Activated CD4-positive, alpha-beta memory T cell treated with anti-CD3 and anti-CD28 coated beads for 36 hours (primary cell): ENCODE data around the gene ARID1B. TPM values are rescaled to one million over a fixed set of nuclear protein-coding genes. Genes with fewer than 3 reads are reported as not detected.
A peak's percentile ranks its signal among the peaks of the same experiment; 100 is the strongest.

Experiments
- CTCF ChIA-PET: fragments of 350-600 bp; sonication (Branson Sonifier 250); formaldehyde crosslinking; loops from one replicate; lab custom pipeline; 2021; ENCODE audit warnings: antibody characterized with exemption, inconsistent platforms; lab: Charles Lee
- POLR2A ChIA-PET: fragments of 350-600 bp; sonication (Branson Sonifier 250); formaldehyde crosslinking; loops from one replicate; lab custom pipeline; 2021; ENCODE audit warnings: antibody characterized with exemption; lab: Charles Lee
- DNase-seq: peaks from one replicate; pipeline ENCODE4 v3.0.0-alpha.2; 2020
- H3K27ac Mint-ChIP-seq: one replicate; pipeline ENCODE4 v1.8.0; 2021; ENCODE audit warnings: mixed read lengths
- H3K27me3 Mint-ChIP-seq: one replicate; pipeline ENCODE4 v1.8.0; 2021; ENCODE audit warnings: mixed read lengths
- H3K36me3 Mint-ChIP-seq: one replicate; pipeline ENCODE4 v1.8.0; 2021; ENCODE audit warnings: mixed read lengths
- H3K4me1 Mint-ChIP-seq: one replicate; pipeline ENCODE4 v1.8.0; 2021; ENCODE audit warnings: low read depth, mixed read lengths
- H3K4me3 Mint-ChIP-seq: one replicate; pipeline ENCODE4 v1.8.0; 2021; ENCODE audit warnings: mild to moderate bottlenecking, mixed read lengths
- H3K9me3 Mint-ChIP-seq: one replicate; pipeline ENCODE4 v1.8.0; 2021; ENCODE audit warnings: mixed read lengths
- intact Hi-C: fragments of 100-400 bp; cut with micrococcal nuclease; formaldehyde crosslinking; loops from one replicate; pipeline ENCODE4 v1.15.1; 2023
- total RNA-seq, 2 experiments: library from RNA; stranded (reverse); gene quantifications; one replicate each; pipeline ENCODE4 v1.2.3, GENCODE V29; 2021

The ARID1B gene
- total RNA-seq, 2 experiments from 2014 or later: 39.0 to 41.5 TPM

- CTCF ChIA-PET: no interaction called here
- H3K4me3 Mint-ChIP-seq: no peak overlapping the region
- intact Hi-C loops: no loop called here
- no peak overlapping the region for H3K27ac Mint-ChIP-seq
- POLR2A ChIA-PET: no interaction called here
- no peaks in the 10 kb centered on the region for H3K27me3 Mint-ChIP-seq
- no peaks in the 10 kb centered on the region for H3K9me3 Mint-ChIP-seq
- peaks cover 21% of the 10 kb centered on the region for H3K4me1 Mint-ChIP-seq
- H3K36me3 Mint-ChIP-seq: no peaks in the 10 kb centered on the region
- DNase-seq: no peak
Observed at GRCh38 chr6:156998794-156999330, 221.7 kb downstream of the ARID1B start.

GRCh38 chr6:156999762-157000161 is 222.6 kb downstream of the ARID1B start:
- Mint-ChIP-seq H3K4me3 (no peak overlapping the region), H3K9me3 (no peaks in the 10 kb centered on the region), H3K36me3 (no peaks in the 10 kb centered on the region), H3K4me1 (peaks cover 21% of the 10 kb centered on the region), H3K27ac (no peak overlapping the region), H3K27me3 (no peaks in the 10 kb centered on the region)
- DNase-seq: no peak
- intact Hi-C loops: no loop called here
- ChIA-PET CTCF (no interaction called here), POLR2A (no interaction called here)

- ChIA-PET POLR2A (interaction anchor here (1.2 kb wide), 1 partner anchor 20 kb away, joined by 3 read pairs; no protein-coding TSS in a partner anchor), CTCF (no interaction called here)
- no peaks in the 10 kb centered on the region for H3K36me3 Mint-ChIP-seq
- no peak for DNase-seq
- peaks cover 21% of the 10 kb centered on the region for H3K4me1 Mint-ChIP-seq
- no peak overlapping the region for H3K4me3 Mint-ChIP-seq
- intact Hi-C loops: no loop called here
- no peak overlapping the region for H3K27ac Mint-ChIP-seq
- no peaks in the 10 kb centered on the region for H3K9me3 Mint-ChIP-seq
- H3K27me3 Mint-ChIP-seq: no peaks in the 10 kb centered on the region
Observed at GRCh38 chr6:157001716-157002115, 224.5 kb downstream of the ARID1B start.

GRCh38 chr6:157002774-157003173 is 225.6 kb downstream of the ARID1B start:
- POLR2A ChIA-PET: no interaction called here
- intact Hi-C loops: no loop called here
- Mint-ChIP-seq H3K9me3 (no peaks in the 10 kb centered on the region), H3K27ac (no peak overlapping the region), H3K4me3 (no peak overlapping the region), H3K36me3 (no peaks in the 10 kb centered on the region), H3K4me1 (peaks cover 24% of the 10 kb centered on the region), H3K27me3 (no peaks in the 10 kb centered on the region)
- CTCF ChIA-PET: no interaction called here
- no peak for DNase-seq

GRCh38 chr6:157005940-157006339 is 228.8 kb downstream of the ARID1B start:
- intact Hi-C loops: loop anchor here (5.0 kb wide), 1 partner anchor 44 kb away; no protein-coding TSS in a partner anchor
- CTCF ChIA-PET: no interaction called here
- Mint-ChIP-seq H3K4me3 (no peak overlapping the region), H3K27ac (no peak overlapping the region), H3K27me3 (no peaks in the 10 kb centered on the region), H3K36me3 (no peaks in the 10 kb centered on the region), H3K4me1 (peaks cover 43% of the 10 kb centered on the region), H3K9me3 (no peaks in the 10 kb centered on the region)
- POLR2A ChIA-PET: no interaction called here
- DNase-seq: no peak

- H3K9me3 Mint-ChIP-seq: peaks cover 4% of the 10 kb centered on the region
- peaks cover 42% of the 10 kb centered on the region for H3K4me1 Mint-ChIP-seq
- peak overlapping the region; percentile 4 for H3K27ac Mint-ChIP-seq
- H3K27me3 Mint-ChIP-seq: no peaks in the 10 kb centered on the region
- DNase-seq: no peak
- H3K4me3 Mint-ChIP-seq: no peak overlapping the region
- intact Hi-C loops: loop anchor here (5.0 kb wide), 1 partner anchor 46 kb away; no protein-coding TSS in a partner anchor
- H3K36me3 Mint-ChIP-seq: no peaks in the 10 kb centered on the region
- CTCF ChIA-PET: interaction anchor here (0.7 kb wide), 1 partner anchor 17 kb away, joined by 3 read pairs; no protein-coding TSS in a partner anchor
- POLR2A ChIA-PET: no interaction called here
Observed at GRCh38 chr6:157008568-157008967, 231.4 kb downstream of the ARID1B start.

GRCh38 chr6:157012355-157012754 is 235.2 kb downstream of the ARID1B start:
- POLR2A ChIA-PET: no interaction called here
- H3K4me3 Mint-ChIP-seq: no peak overlapping the region
- intact Hi-C loops: no loop called here
- H3K4me1 Mint-ChIP-seq: peaks cover 35% of the 10 kb centered on the region
- no peaks in the 10 kb centered on the region for H3K36me3 Mint-ChIP-seq
- no peak overlapping the region for H3K27ac Mint-ChIP-seq
- H3K27me3 Mint-ChIP-seq: no peaks in the 10 kb centered on the region
- H3K9me3 Mint-ChIP-seq: peaks cover 4% of the 10 kb centered on the region
- DNase-seq: no peak
- CTCF ChIA-PET: no interaction called here

- Mint-ChIP-seq H3K4me3 (no peak overlapping the region), H3K36me3 (no peaks in the 10 kb centered on the region), H3K4me1 (peaks cover 37% of the 10 kb centered on the region), H3K27me3 (no peaks in the 10 kb centered on the region), H3K9me3 (peaks cover 4% of the 10 kb centered on the region), H3K27ac (no peak overlapping the region)
- intact Hi-C loops: no loop called here
- ChIA-PET CTCF (no interaction called here), POLR2A (no interaction called here)
- no peak for DNase-seq
Observed at GRCh38 chr6:157013649-157014304, 236.6 kb downstream of the ARID1B start.

GRCh38 chr6:157014871-157015270 is 237.7 kb downstream of the ARID1B start:
- Mint-ChIP-seq H3K27me3 (no peaks in the 10 kb centered on the region), H3K27ac (no peak overlapping the region), H3K36me3 (no peaks in the 10 kb centered on the region), H3K9me3 (peaks cover 4% of the 10 kb centered on the region), H3K4me3 (no peak overlapping the region), H3K4me1 (peaks cover 40% of the 10 kb centered on the region)
- DNase-seq: no peak
- ChIA-PET CTCF (interaction anchor here (0.6 kb wide), 1 partner anchor 85 kb away, joined by 4 read pairs; no protein-coding TSS in a partner anchor), POLR2A (interaction anchor here (0.6 kb wide), 1 partner anchor 63 kb away, joined by 3 read pairs; no protein-coding TSS in a partner anchor)
- intact Hi-C loops: no loop called here

- CTCF ChIA-PET: no interaction called here
- POLR2A ChIA-PET: interaction anchor here (0.8 kb wide), 1 partner anchor 53 kb away, joined by 3 read pairs; no protein-coding TSS in a partner anchor
- Mint-ChIP-seq H3K4me3 (no peak overlapping the region), H3K36me3 (no peaks in the 10 kb centered on the region), H3K27me3 (no peaks in the 10 kb centered on the region), H3K9me3 (no peaks in the 10 kb centered on the region), H3K4me1 (peaks cover 27% of the 10 kb centered on the region), H3K27ac (no peak overlapping the region)
- intact Hi-C loops: no loop called here
- no peak for DNase-seq
Observed at GRCh38 chr6:157017022-157017421, 239.8 kb downstream of the ARID1B start.

GRCh38 chr6:157017861-157018260 is 240.7 kb downstream of the ARID1B start:
- Mint-ChIP-seq H3K4me1 (peaks cover 33% of the 10 kb centered on the region), H3K4me3 (no peak overlapping the region), H3K9me3 (no peaks in the 10 kb centered on the region), H3K36me3 (no peaks in the 10 kb centered on the region), H3K27me3 (no peaks in the 10 kb centered on the region), H3K27ac (peak overlapping the region; percentile 49)
- DNase-seq: peak; percentile 27
- CTCF ChIA-PET: no interaction called here
- intact Hi-C loops: no loop called here
- POLR2A ChIA-PET: interaction anchor here (0.8 kb wide), 2 partner anchors 38 to 54 kb away, joined by 3 read pairs; no protein-coding TSS in a partner anchor

GRCh38 chr6:157019115-157019641 is 242.0 kb downstream of the ARID1B start:
- DNase-seq: no peak
- Mint-ChIP-seq H3K27me3 (no peaks in the 10 kb centered on the region), H3K9me3 (no peaks in the 10 kb centered on the region), H3K4me3 (no peak overlapping the region), H3K4me1 (peaks cover 35% of the 10 kb centered on the region), H3K36me3 (no peaks in the 10 kb centered on the region), H3K27ac (peak overlapping the region; percentile 2)
- intact Hi-C loops: no loop called here
- POLR2A ChIA-PET: interaction anchor here (1.0 to 3.9 kb wide), 4 partner anchors 10 to 242 kb away, joined by 3 to 24 read pairs (median 15); partner anchors contain the start of gene ARID1B
- CTCF ChIA-PET: interaction anchor here (1.0 kb wide), 1 partner anchor 243 kb away, joined by 4 read pairs; no protein-coding TSS in a partner anchor
